Astrocyte (in vitro differentiated cells and primary cell): Measurements from ENCODE around the gene CCDC136. TPM values are rescaled to one million over a fixed set of nuclear protein-coding genes. Genes with fewer than 3 reads are reported as not detected.

ENCODE experiments used
- DNase-seq: peaks from one replicate; pipeline ENCODE4 v3.0.0-alpha.2; 2010; ENCODE audit warnings: low read depth
- FAIRE-seq: peaks from 2 replicates; lab custom pipeline; 2011; peaks lifted over from hg19 to GRCh38; lab: Jason Lieb, UNC
- H2AFZ ChIP-seq: 2 replicates; pipeline ENCODE4 v1.6.0; 2012; ENCODE audit warnings: low read depth, low read length, inconsistent platforms
- H3K27ac ChIP-seq: 2 replicates; pipeline ENCODE4 v1.5.1; 2011; ENCODE audit warnings: low read depth, low read length, inconsistent platforms
- H3K27me3 ChIP-seq: 2 replicates; pipeline ENCODE4 v1.6.0; 2011; ENCODE audit warnings: low read length, inconsistent platforms; ENCODE audit not compliant: insufficient read depth
- H3K36me3 ChIP-seq: 2 replicates; pipeline ENCODE4 v1.5.1; 2011; ENCODE audit warnings: low read length, inconsistent platforms; ENCODE audit not compliant: insufficient read depth
- H3K4me1 ChIP-seq: 2 replicates; pipeline ENCODE4 v1.5.1; 2011; ENCODE audit warnings: low read length, inconsistent platforms; ENCODE audit not compliant: insufficient read depth
- H3K4me2 ChIP-seq: 2 replicates; pipeline ENCODE4 v1.6.0; 2012; ENCODE audit warnings: low read length, inconsistent platforms
- H3K4me3 ChIP-seq: 2 replicates; pipeline ENCODE4 v1.5.1; 2011; ENCODE audit warnings: low read depth, mild to moderate bottlenecking, low read length, inconsistent platforms; ENCODE audit not compliant: insufficient read depth
- H3K79me2 ChIP-seq: 2 replicates; pipeline ENCODE4 v1.6.0; 2012; ENCODE audit warnings: mild to moderate bottlenecking, low read length, inconsistent platforms; ENCODE audit not compliant: insufficient read depth
- H3K9ac ChIP-seq: 2 replicates; pipeline ENCODE4 v1.6.0; 2012; ENCODE audit warnings: mild to moderate bottlenecking, low read length, inconsistent platforms
- H3K9me3 ChIP-seq: 2 replicates; pipeline ENCODE4 v1.5.1; 2012; ENCODE audit warnings: low read depth, mild to moderate bottlenecking, low read length, inconsistent platforms; ENCODE audit not compliant: insufficient read depth
- H4K20me1 ChIP-seq: 2 replicates; pipeline ENCODE4 v1.6.0; 2012; ENCODE audit warnings: low read length, inconsistent platforms; ENCODE audit not compliant: insufficient read depth
- H3K27ac Mint-ChIP-seq: one replicate; pipeline ENCODE4 v1.8.0; 2021; ENCODE audit warnings: mild to moderate bottlenecking, mixed read lengths; ENCODE audit not compliant: unreplicated experiment
- H3K27me3 Mint-ChIP-seq: one replicate; pipeline ENCODE4 v1.8.0; 2021; ENCODE audit warnings: low read depth, mixed read lengths; ENCODE audit not compliant: unreplicated experiment
- H3K36me3 Mint-ChIP-seq: one replicate; pipeline ENCODE4 v1.8.0; 2021; ENCODE audit warnings: low read depth, mixed read lengths; ENCODE audit not compliant: unreplicated experiment
- H3K4me1 Mint-ChIP-seq: one replicate; pipeline ENCODE4 v1.8.0; 2021; ENCODE audit warnings: low read depth, mixed read lengths; ENCODE audit not compliant: unreplicated experiment
- H3K4me3 Mint-ChIP-seq: one replicate; pipeline ENCODE4 v1.8.0; 2021; ENCODE audit warnings: mild to moderate bottlenecking, moderate library complexity, mixed read lengths; ENCODE audit not compliant: unreplicated experiment
- H3K9me3 Mint-ChIP-seq: one replicate; pipeline ENCODE4 v1.8.0; 2021; ENCODE audit warnings: mild to moderate bottlenecking, mixed read lengths; ENCODE audit not compliant: unreplicated experiment
- CTCF ChIP-seq: IDR thresholded peaks from 2 replicates; pipeline ENCODE4 v1.5.1; 2011; ENCODE audit warnings: low read depth, mild to moderate bottlenecking, inconsistent platforms, low read length, moderate library complexity; ENCODE audit not compliant: insufficient read depth
- EZH2 ChIP-seq: IDR thresholded peaks from 2 replicates; pipeline ENCODE4 v1.6.1; 2012; ENCODE audit warnings: mild to moderate bottlenecking, low read length, inconsistent platforms; ENCODE audit not compliant: insufficient read depth
- total RNA-seq: library from RNA; stranded (reverse); gene quantifications from 2 replicates; pipeline ENCODE4 v1.2.1, GENCODE V29; 2021

The CCDC136 gene
- total RNA-seq, 1 donor from 2014 or later, result 14.9 TPM

DNA sequence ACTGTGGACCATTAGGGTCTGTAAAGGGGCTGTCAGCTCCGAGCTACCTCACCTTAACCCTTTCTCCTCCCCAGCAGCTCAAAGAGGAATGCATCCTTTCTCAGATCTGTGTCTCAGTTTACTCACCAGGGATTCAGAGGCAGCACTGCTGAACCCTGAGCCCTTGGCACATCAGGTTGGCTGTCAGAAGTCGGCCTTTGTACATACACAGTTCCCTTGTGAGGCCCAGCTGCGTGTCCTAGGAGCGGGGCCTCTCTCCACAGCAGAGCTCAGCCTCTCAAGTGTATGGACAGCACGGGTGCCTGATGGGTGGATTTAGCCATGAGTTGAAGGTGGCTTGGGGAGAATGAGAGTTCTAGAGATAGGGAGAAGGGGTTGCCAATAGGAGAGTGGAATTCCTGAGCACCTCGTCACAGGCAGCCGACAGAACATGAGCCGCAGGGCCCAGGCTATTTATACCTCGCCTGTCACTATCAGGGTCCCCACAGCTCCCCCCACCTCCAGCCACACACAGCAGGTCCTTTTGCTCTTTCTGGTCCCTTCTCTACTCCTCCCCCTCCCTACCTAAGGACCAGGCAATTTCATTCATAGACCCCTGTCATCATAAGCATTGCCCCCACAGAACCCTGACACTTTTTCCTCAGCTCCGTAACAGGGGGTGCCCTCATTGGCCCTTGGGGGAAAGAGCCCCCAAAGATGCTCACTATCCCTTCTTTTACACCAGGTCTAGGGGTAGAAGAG lies 36.4 kb downstream of the CCDC136 start:
- Mint-ChIP-seq H3K4me1 (peaks cover 28% of the 10 kb centered on the region), H3K27me3 (peaks cover 2% of the 10 kb centered on the region), H3K27ac (peak overlapping the region; percentile 93), H3K36me3 (no peaks in the 10 kb centered on the region), H3K4me3 (peak overlapping the region; percentile 67), H3K9me3 (no peaks in the 10 kb centered on the region)
- peak overlapping the region; percentile 79 for H3K9ac ChIP-seq
- no peak for FAIRE-seq
- peak overlapping the region; percentile 18 for H3K4me3 ChIP-seq
- H3K36me3 ChIP-seq, result no peaks in the 10 kb centered on the region
- no peaks in the 10 kb centered on the region for H3K27me3 ChIP-seq
- H3K27ac ChIP-seq, result peak overlapping the region; percentile 95
- H3K9me3 ChIP-seq, result no peaks in the 10 kb centered on the region
- H2AFZ ChIP-seq, result peak overlapping the region; percentile 21
- peaks cover 21% of the 10 kb centered on the region for H4K20me1 ChIP-seq
- peaks cover 29% of the 10 kb centered on the region for H3K79me2 ChIP-seq
- peaks cover 40% of the 10 kb centered on the region for H3K4me1 ChIP-seq
- no peak for TF ChIP-seq EZH2
- peak overlapping the region; percentile 79 for H3K4me2 ChIP-seq
- peak; percentile 88 for DNase-seq

GRCh38 chr7:128829391-128830166 lies 37.8 kb downstream of the CCDC136 start:
- no peak for TF ChIP-seq EZH2
- TF ChIP-seq CTCF, result no peak
- Histone ChIP-seq H3K4me1 (peaks cover 51% of the 10 kb centered on the region), H3K27ac (peak overlapping the region; percentile 91), H3K4me3 (peak overlapping the region; percentile 41), H3K27me3 (no peaks in the 10 kb centered on the region), H3K4me2 (peak overlapping the region; percentile 99), H2AFZ (no peak overlapping the region), H4K20me1 (peaks cover 33% of the 10 kb centered on the region), H3K9me3 (no peaks in the 10 kb centered on the region), H3K79me2 (peaks cover 40% of the 10 kb centered on the region), H3K9ac (peak overlapping the region; percentile 93), H3K36me3 (no peaks in the 10 kb centered on the region)
- Mint-ChIP-seq H3K27ac (peak overlapping the region; percentile 90), H3K4me1 (peaks cover 37% of the 10 kb centered on the region), H3K36me3 (peaks cover 3% of the 10 kb centered on the region), H3K27me3 (no peaks in the 10 kb centered on the region), H3K9me3 (no peaks in the 10 kb centered on the region), H3K4me3 (peak overlapping the region; percentile 81)
- FAIRE-seq (no peak), DNase-seq (peak; percentile 73)

GRCh38 chr7:128830231-128831177 lies 38.7 kb downstream of the CCDC136 start, which contains the start of gene FLNC:
Gene FLNC, plus strand, starts transcription at chr7:128830406. Its CDS starts 232 bp downstream, at chr7:128830638.
- TF ChIP-seq EZH2 (no peak), CTCF (no peak)
- Mint-ChIP-seq H3K27me3 (no peaks in the 10 kb centered on the region), H3K36me3 (peaks cover 6% of the 10 kb centered on the region), H3K4me3 (peak within 1 kb of the TSS; percentile 95), H3K9me3 (no peaks in the 10 kb centered on the region), H3K27ac (peak within 1 kb of the TSS; percentile 90), H3K4me1 (peaks cover 40% of the 10 kb centered on the region)
- Histone ChIP-seq H3K36me3 (peaks cover 7% of the 10 kb centered on the region), H3K4me3 (peak within 1 kb of the TSS; percentile 93), H4K20me1 (peaks cover 43% of the 10 kb centered on the region), H3K79me2 (peaks cover 49% of the 10 kb centered on the region), H3K4me2 (peak within 1 kb of the TSS; percentile 99), H3K9ac (peak within 1 kb of the TSS; percentile 93), H3K27me3 (no peaks in the 10 kb centered on the region), H3K9me3 (no peaks in the 10 kb centered on the region), H2AFZ (peak within 1 kb of the TSS; percentile 72), H3K4me1 (peaks cover 60% of the 10 kb centered on the region), H3K27ac (peak within 1 kb of the TSS; percentile 91)
- FAIRE-seq (no peak), DNase-seq (peak; percentile 50)
